ENCODE measurements around the gene AUTS2. TPM values are rescaled to one million over a fixed set of nuclear protein-coding genes. Genes with fewer than 3 reads are reported as not detected.

AUTS2 gene
- total and polyA plus RNA-seq, 10 donors, result 6.1 to 54.8 (median 29.1) TPM

- TF ChIP-seq POLR2A (IDR thresholded peaks at IDR 0.05), result no peak
- no peak for TF ChIP-seq POLR2AphosphoS5 (IDR thresholded peaks at IDR 0.05)
- no peak for TF ChIP-seq CTCF (IDR thresholded peaks at IDR 0.05 in 8 of 11, conservative IDR thresholded peaks at IDR 0.05 in 3 of 11)
- 88 to 95% (median 92%) methylated on average over 4 of the region's 4 CpGs for WGBS, 5 donors
These were observed 151.7 kb downstream of the AUTS2 start for GRCh38 chr7:69749994-69750393.

GRCh38 chr7:69751026-69751425 lies 152.8 kb downstream of the AUTS2 start:
- intact Hi-C loops (cut with DNase I; ENCODE audit: low total_unique reads), result no loop called here
- no peak for TF ChIP-seq POLR2AphosphoS5 (IDR thresholded peaks at IDR 0.05)
- no peak for TF ChIP-seq POLR2A (IDR thresholded peaks at IDR 0.05)
- no peak for TF ChIP-seq CTCF (IDR thresholded peaks at IDR 0.05 in 8 of 11, conservative IDR thresholded peaks at IDR 0.05 in 3 of 11)
- WGBS, 5 donors, result 73 to 94% (median 77%) methylated on average over 1 of the region's 1 CpG

More at GRCh38 chr7:69749994-69750393, 151.7 kb downstream of the AUTS2 start:
- Histone ChIP-seq H3K27ac (no peak overlapping the region), H3K27me3 (replicated peaks in 1 of 7) (no peaks in the 10 kb centered on the region), H3K9me3 (no peaks in the 10 kb centered on the region), H3K4me3 (no peak overlapping the region), H3K36me3 (no peaks in the 10 kb centered on the region), H3K4me1 (peaks cover 0 to 7% (median 0%) of the 10 kb centered on the region in 6 donors)
- intact Hi-C loops (cut with DNase I; ENCODE audit: low total_unique reads), result no loop called here
- no peak for DNase-seq

GRCh38 chr7:69753981-69754380 lies 155.7 kb downstream of the AUTS2 start:
- H3K4me1 ChIP-seq, result peaks cover 0 to 7% (median 0%) of the 10 kb centered on the region in 6 donors
- DNase-seq, result no peak
- H3K27ac ChIP-seq, result no peak overlapping the region
- intact Hi-C loops (cut with DNase I; ENCODE audit: low total_unique reads), result no loop called here
- TF ChIP-seq POLR2A (IDR thresholded peaks at IDR 0.05), result no peak
- TF ChIP-seq POLR2AphosphoS5 (IDR thresholded peaks at IDR 0.05), result no peak
- no peak for TF ChIP-seq CTCF (IDR thresholded peaks at IDR 0.05 in 8 of 11, conservative IDR thresholded peaks at IDR 0.05 in 3 of 11)
- 39 to 83% (median 76%) methylated on average over 2 of the region's 2 CpGs for WGBS, 5 donors
- no peak overlapping the region for H3K4me3 ChIP-seq
- no peaks in the 10 kb centered on the region for H3K9me3 ChIP-seq
- H3K27me3 ChIP-seq (replicated peaks in 1 of 7), result no peaks in the 10 kb centered on the region
- no peaks in the 10 kb centered on the region for H3K36me3 ChIP-seq

More at GRCh38 chr7:69751026-69751425, 152.8 kb downstream of the AUTS2 start:
- no peak overlapping the region for H3K4me3 ChIP-seq
- peaks cover 0 to 7% (median 0%) of the 10 kb centered on the region in 6 donors for H3K4me1 ChIP-seq
- DNase-seq, result no peak
- no peak overlapping the region for H3K27ac ChIP-seq
- no peaks in the 10 kb centered on the region for H3K27me3 ChIP-seq (replicated peaks in 1 of 7)
- no peaks in the 10 kb centered on the region for H3K9me3 ChIP-seq
- no peaks in the 10 kb centered on the region for H3K36me3 ChIP-seq

GRCh38 chr7:69754476-69754875 lies 156.2 kb downstream of the AUTS2 start:
- Histone ChIP-seq H3K27me3 (replicated peaks in 1 of 7) (no peaks in the 10 kb centered on the region), H3K9me3 (no peaks in the 10 kb centered on the region), H3K4me1 (peaks cover 0 to 7% (median 0%) of the 10 kb centered on the region in 6 donors), H3K4me3 (no peak overlapping the region), H3K27ac (no peak overlapping the region), H3K36me3 (no peaks in the 10 kb centered on the region)
- no peak for DNase-seq
- WGBS, 5 donors, result 46 to 69% (median 60%) methylated on average over 3 of the region's 3 CpGs
- TF ChIP-seq CTCF (IDR thresholded peaks at IDR 0.05 in 8 of 11, conservative IDR thresholded peaks at IDR 0.05 in 3 of 11) (no peak), POLR2A (IDR thresholded peaks at IDR 0.05) (no peak)
- intact Hi-C loops (cut with DNase I; ENCODE audit: low total_unique reads), result no loop called here

Data from spleen (tissue), 11 donors.